NB4 (cell line): ENCODE measurements around the gene MYBPC2.

ENCODE experiments used
- CTCF ChIP-seq: IDR thresholded peaks from one replicate; pipeline ENCODE4 v1.5.1; 2012; ENCODE audit warnings: low read depth, low read length
- MAX ChIP-seq: IDR thresholded peaks from 2 replicates; pipeline ENCODE4 v1.6.1; 2011; ENCODE audit warnings: low read depth, low read length
- POLR2A ChIP-seq: IDR thresholded peaks from 2 replicates; pipeline ENCODE4 v1.6.1; 2011; ENCODE audit warnings: mild to moderate bottlenecking; ENCODE audit not compliant: insufficient read length; ENCODE audit errors: extremely low read depth

GRCh38 chr19:50512112-50512998, 79.7 kb downstream of the MYBPC2 start:
- TF ChIP-seq POLR2A = no peak
- TF ChIP-seq CTCF = no peak
- no peak for TF ChIP-seq MAX
